Choroid plexus epithelial cell (primary cell): ENCODE measurements around the gene SPACA6.

Experiments
- DNase-seq: peaks from one replicate; pipeline ENCODE4 v3.0.0-alpha.2; 2010; ENCODE audit warnings: low read depth
- H3K4me3 ChIP-seq: 2 replicates; pipeline ENCODE4 v1.5.1; 2011; ENCODE audit warnings: low read depth, mild to moderate bottlenecking, control low read depth, low read length, moderate library complexity
- TF ChIP-seq, protein P1 (sequence below): conservative IDR thresholded peaks from 2 replicates; pipeline ENCODE4 v1.5.1; 2011; ENCODE audit warnings: low read depth, mild to moderate bottlenecking, control low read depth, inconsistent platforms, low read length, moderate library complexity

SPACA6 gene

DNA sequence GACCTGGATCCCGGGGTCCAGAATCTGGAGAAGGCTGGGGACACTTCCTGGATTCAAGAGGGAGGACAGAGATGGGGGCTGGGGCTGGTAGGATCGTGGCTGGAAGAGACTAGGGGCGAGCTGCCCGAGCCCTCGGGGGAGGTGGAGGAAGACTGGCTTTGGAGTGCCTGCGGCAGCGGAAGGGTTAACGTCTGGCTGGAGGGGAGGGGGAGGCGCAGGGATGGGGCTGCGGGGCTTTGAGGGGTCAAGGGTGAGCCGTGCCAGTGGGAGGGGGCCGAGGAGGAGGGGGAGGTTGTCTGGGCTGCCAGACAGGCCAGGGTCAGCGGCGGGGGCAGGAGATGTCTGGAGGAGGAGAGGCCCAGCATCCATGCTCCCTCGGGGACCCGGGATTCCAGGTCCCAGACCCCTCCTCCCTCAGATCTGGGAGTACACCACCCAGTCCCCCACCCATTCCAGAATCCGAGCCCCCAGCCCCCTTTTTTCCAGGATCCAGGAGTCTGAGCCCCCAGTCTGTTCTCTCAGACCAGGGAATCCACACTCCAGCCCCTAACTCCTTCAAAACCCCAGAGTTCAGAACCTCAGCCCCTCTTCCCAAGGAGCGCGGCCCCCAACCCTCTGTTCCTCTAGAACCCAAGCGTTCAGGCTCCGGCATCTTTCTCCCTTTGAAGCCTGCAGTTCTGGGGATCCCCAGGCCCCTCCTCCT, 3.2 kb upstream of the SPACA6 start:
- peak; percentile 53 for DNase-seq
- peak overlapping the region; percentile 75 for H3K4me3 ChIP-seq
- TF ChIP-seq, protein P1, sequence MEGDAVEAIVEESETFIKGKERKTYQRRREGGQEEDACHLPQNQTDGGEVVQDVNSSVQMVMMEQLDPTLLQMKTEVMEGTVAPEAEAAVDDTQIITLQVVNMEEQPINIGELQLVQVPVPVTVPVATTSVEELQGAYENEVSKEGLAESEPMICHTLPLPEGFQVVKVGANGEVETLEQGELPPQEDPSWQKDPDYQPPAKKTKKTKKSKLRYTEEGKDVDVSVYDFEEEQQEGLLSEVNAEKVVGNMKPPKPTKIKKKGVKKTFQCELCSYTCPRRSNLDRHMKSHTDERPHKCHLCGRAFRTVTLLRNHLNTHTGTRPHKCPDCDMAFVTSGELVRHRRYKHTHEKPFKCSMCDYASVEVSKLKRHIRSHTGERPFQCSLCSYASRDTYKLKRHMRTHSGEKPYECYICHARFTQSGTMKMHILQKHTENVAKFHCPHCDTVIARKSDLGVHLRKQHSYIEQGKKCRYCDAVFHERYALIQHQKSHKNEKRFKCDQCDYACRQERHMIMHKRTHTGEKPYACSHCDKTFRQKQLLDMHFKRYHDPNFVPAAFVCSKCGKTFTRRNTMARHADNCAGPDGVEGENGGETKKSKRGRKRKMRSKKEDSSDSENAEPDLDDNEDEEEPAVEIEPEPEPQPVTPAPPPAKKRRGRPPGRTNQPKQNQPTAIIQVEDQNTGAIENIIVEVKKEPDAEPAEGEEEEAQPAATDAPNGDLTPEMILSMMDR = no peak

DNA sequence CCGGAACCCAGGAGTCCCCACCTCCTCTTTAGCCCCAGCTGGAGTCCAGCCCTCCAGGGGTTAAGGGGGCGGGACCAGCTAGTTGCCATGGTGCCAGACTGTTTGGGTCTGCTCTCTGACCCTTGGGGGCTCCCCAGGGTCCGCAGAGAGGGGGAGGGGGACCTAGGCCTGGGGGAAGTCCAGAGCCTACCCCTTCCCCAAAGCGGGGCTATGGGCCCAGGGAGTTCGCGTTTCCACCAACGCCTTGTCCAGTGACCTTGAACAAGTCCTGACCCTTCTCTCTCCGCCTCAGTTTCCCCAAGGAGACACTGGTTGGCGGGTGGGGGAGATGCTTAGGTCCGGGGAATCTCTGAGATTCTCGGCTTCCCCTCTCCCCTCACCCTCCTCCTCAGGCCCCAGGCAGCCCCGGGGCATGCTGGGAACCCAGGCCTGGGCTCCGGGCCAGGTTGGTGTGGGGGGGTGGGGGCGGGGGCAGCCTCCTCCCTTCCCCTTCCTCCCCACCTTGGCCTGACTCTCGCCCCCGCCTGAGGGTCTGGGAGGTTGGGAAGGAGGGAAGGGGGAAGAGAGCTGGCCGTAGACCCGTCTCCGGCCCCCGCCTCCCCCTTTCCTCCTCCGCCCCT, 2.6 kb upstream of the SPACA6 start:
- H3K4me3 ChIP-seq = peak overlapping the region; percentile 75
- TF ChIP-seq, protein P1 = no peak
- DNase-seq = peak; percentile 83

DNA sequence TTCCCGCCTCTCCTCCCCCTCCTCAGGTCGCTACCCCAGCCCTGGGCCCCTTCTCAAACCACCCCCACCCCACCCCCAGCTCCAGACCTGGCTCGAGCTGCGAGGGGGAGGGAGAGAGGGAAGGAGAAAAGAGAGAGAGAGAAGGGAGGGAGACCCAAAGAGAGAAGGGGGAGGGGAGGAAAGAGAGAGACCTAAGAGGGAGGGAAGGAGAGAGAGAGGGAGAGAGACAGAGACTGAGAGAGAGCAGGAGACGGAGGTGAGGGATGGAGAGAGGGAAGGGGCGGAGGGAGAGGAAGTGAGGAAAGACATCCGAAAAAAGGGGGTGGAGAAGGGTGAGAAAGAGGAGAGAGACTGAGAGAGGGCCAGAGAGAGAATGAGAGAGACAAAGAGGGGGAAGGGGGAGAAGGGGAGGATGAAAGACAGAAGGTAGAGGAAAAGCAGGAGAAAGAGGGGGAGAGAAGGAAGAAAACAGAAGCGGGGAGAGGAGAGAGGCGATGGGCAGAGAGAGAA, 2.0 kb upstream of the SPACA6 start:
- peak; percentile 67 for DNase-seq
- TF ChIP-seq, protein P1 = no peak

DNA sequence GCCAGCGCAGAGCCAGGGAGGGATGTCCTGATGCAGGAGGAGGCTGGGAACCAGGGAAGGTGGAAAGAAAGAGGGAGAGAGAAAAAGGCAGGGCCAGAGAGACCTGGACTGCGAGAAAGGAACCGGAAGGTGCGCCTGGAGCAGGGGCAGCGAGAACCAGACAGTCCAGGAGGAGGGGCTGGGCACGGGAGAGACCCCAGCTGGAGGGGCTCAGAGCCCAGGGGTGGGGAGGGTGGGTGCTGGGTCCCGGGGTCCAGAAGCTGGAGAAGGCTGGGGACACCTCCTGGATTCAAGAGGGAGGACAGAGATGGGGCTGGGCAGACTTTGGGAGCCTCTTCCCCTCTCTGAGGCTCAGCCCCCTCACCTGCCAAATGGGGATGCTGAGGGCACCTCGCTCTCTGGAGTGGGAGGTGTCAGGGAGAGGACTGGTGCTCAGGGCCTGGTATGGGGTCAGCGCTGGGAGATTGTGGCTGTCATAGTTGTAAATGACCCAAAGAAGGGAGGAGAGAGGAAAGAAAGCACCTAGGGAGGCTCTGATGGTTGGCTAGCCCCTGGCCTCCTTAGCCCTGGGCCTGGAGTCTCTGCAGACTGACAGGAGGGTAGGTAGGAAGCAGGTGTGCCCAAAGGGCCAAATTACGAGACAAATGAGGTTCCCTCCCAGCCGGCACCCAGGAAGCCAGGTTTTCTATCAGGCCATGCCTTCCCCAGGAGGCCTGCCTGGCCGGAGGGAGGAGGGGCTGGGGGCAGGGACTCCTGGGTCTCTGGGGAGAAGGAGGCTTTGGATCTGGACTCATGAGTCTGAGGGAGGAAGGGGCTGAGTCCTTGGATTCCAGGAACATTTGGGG, 1.3 kb upstream of the SPACA6 start:
- TF ChIP-seq, protein P1 = no peak
- peak overlapping the region; percentile 75 for H3K4me3 ChIP-seq
- no peak for DNase-seq

More for the DNA sequence above, 2.0 kb upstream of the SPACA6 start:
- H3K4me3 ChIP-seq = peak overlapping the region; percentile 75

DNA sequence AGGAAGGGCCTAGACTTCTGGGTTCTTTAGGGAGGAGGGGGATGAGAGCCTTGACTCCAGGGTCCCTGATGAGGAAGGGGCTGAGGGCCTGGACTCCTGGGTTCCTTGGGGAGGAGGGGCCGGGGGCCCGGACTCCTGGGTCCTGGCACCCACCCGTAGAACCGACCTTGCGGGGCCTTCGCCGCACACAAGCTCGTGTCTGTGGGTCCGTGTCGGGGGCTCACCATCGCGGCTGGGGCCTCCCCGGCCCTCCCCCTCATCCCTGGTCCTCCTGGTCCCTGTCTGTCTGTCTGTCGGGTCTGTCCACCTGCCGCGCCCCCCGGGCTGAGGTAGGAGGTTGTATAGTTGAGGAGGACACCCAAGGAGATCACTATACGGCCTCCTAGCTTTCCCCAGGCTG, 662 bp upstream of the SPACA6 start:
- no peak for DNase-seq
- TF ChIP-seq, protein P1 = no peak
- peak overlapping the region; percentile 75 for H3K4me3 ChIP-seq

DNA sequence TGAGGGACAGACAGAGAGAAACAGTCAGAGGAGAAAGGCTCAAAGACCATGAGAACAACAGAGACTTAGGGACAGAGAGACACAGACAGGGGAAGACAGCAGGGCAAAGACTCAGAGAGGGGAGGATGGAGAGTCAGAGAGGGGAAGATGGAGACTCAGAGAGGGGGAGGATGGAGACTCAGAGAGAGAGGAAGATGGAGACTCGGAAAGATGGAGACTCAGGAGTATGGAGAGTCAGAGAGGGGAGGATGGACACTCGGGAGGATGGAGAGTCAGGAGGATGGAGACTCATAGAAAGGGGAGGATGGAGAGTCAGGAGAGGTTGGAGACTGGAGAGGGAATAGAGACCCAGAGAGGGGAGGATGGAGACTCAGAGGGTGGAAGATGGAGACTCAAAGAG, 689 bp downstream of the SPACA6 start:
- TF ChIP-seq, protein P1 = no peak
- no peak for DNase-seq
- no peak overlapping the region for H3K4me3 ChIP-seq
